ENCODE results near the gene CCN2. TPM values are rescaled to one million over a fixed set of nuclear protein-coding genes. Genes with fewer than 3 reads are reported as not detected.
"Not testable (repeated sequence)": the region's sequence is repeated elsewhere in the genome, so short reads cannot be mapped to it uniquely, and the experiment has no call there.

The CCN2 gene
- total RNA-seq, 2 experiments from 2014 or later, result not detected

DNA sequence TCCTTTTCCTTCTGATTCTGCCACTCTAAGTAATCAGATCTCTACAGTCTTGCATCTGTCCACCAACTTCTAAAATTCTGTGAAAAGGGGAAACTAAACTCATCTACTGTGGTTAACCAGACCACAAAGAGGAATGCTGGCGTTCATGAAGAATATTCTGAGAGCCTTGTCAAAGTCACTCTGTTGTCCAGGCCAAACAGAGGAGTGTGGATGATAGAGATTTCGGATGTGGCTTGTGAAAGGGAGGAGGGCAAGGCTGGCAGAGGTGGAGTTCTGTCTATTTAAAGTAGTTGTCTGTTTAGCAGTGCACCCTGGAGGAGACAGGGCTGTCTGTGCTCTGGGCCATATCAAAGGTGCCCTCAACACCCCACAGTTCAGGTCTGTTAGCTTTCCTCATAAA, 33.9 kb downstream of the CCN2 start:
- H3K4me3 Mint-ChIP-seq, result no peak overlapping the region
- ATAC-seq, result peak; percentile 30
- no peak for DNase-seq
- H3K27me3 Mint-ChIP-seq, result peaks cover 61% of the 10 kb centered on the region
- CTCF ChIA-PET, result interaction anchor here (0.8 to 1.5 kb wide), 4 partner anchors 8 to 363 kb away, joined by 3 to 5 read pairs (median 4); no protein-coding TSS in a partner anchor
- peaks cover 2% of the 10 kb centered on the region for H3K9me3 Mint-ChIP-seq (ENCODE audit: low read depth)
- H3K27ac Mint-ChIP-seq, result no peak overlapping the region
- no peaks in the 10 kb centered on the region for H3K36me3 Mint-ChIP-seq
- peaks cover 18% of the 10 kb centered on the region for H3K4me1 Mint-ChIP-seq

DNA sequence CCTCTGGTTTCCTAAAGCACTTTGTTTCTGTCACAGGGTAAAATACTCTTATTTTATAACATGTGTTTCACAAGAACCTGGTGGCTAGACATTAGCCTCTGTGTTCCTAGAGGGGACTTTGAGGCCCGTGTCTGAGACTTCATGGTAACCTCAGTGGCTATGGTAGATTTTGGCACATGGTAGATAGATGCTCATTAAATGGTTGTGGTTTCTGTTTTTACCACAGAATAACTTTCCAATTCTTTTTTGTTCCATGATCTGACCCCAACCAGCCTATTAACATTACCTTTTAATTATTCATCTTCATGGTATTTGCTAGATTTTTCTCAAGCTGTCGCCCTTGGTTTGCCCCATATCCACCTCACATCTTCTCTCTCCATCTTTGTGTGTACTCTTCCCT, 34.3 kb downstream of the CCN2 start:
- no peak for DNase-seq
- CTCF ChIA-PET, result no interaction called here
- H3K27me3 Mint-ChIP-seq, result peaks cover 60% of the 10 kb centered on the region
- H3K36me3 Mint-ChIP-seq, result no peaks in the 10 kb centered on the region
- no peaks in the 10 kb centered on the region for H3K9me3 Mint-ChIP-seq (ENCODE audit: low read depth)
- H3K27ac Mint-ChIP-seq, result no peak overlapping the region
- H3K4me1 Mint-ChIP-seq, result peaks cover 21% of the 10 kb centered on the region
- ATAC-seq, result no peak
- H3K4me3 Mint-ChIP-seq, result no peak overlapping the region

DNA sequence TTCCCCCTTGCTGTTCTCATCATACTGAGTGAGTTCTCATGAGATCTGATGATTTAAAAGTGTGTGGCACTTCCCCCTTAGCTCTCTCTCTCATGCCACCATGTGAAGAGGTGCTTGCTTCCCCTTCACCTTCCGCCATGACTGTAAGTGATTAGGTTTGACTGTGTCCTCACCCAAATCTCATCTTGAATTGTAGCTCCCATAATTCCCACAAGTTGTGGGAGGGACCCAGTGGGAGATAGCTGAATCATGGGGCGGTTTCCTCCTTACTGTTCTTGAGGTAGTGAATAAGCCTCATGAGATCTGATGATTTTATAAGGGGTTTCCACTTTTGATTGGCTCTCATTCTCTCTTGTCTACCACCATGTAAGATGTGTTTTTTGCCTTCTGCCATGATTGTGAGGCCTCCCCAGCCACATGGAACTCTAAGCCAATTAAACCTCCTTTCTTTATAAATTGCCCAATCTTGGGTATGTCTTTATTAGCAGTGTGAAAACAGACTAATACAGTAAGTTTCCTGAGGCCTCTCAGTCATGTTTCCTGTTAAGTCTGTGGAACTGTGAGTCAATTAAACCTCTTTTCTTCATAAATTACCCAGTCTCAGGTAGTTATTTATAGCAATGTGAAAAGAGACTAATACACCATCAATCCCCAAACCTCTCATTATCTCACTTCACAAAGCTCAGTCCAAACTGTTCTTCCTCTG, 34.9 kb downstream of the CCN2 start:
- not testable (repeated sequence) for H3K9me3 Mint-ChIP-seq (ENCODE audit: low read depth); H3K36me3 Mint-ChIP-seq; DNase-seq; H3K27ac Mint-ChIP-seq; ATAC-seq; H3K4me3 Mint-ChIP-seq
- H3K27me3 Mint-ChIP-seq, result peaks cover 64% of the 10 kb centered on the region
- CTCF ChIA-PET, result interaction anchor here (1.1 to 2.1 kb wide), 4 partner anchors 9 to 363 kb away, joined by 3 to 8 read pairs (median 5); no protein-coding TSS in a partner anchor
- peaks cover 25% of the 10 kb centered on the region for H3K4me1 Mint-ChIP-seq

DNA sequence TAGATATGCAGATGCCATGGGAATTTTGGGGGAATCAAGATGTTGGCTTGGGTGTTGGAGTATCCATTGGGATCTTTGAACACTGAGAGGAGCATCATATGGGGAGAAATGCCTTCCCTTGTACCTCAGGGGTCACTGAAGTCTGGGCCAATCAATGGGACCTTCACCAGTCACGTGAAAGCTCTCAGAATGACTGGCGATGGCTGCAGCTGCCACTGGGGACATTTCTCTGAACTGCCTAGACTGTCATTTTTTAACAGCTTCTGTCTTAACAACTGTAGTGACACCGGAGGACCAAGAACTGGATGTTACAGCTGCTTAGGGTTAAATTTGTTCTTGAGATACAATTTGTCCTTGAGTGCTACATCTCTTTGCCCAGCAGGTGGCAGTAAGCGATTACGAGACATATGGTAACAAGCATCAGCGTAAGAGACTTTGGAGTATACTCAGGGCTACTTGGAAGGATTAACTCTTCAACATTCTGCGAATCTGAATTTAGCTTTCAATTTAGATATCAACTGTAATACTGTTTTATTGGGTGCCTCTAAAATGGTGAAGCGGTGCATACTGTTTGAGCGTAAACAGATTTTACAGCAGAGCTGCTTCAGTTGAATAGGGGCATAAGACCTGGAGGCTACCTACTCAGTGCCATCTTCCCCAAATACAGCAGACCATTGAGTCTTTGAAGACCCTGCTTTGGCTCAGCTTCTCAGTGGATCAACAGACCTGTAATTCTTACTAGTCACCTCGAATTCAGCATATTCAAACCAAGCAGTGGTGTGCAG, 36.0 kb downstream of the CCN2 start:
- Mint-ChIP-seq H3K27ac (no peak overlapping the region), H3K36me3 (no peaks in the 10 kb centered on the region), H3K4me3 (no peak overlapping the region), H3K27me3 (peaks cover 64% of the 10 kb centered on the region), H3K9me3 (ENCODE audit: low read depth) (no peaks in the 10 kb centered on the region), H3K4me1 (peaks cover 28% of the 10 kb centered on the region)
- DNase-seq (peak; percentile 67), ATAC-seq (peak; percentile 61)
- CTCF ChIA-PET, result interaction anchor here (0.8 to 2.1 kb wide), 10 partner anchors 10 to 364 kb away, joined by 3 to 8 read pairs (median 4); no protein-coding TSS in a partner anchor

DNA sequence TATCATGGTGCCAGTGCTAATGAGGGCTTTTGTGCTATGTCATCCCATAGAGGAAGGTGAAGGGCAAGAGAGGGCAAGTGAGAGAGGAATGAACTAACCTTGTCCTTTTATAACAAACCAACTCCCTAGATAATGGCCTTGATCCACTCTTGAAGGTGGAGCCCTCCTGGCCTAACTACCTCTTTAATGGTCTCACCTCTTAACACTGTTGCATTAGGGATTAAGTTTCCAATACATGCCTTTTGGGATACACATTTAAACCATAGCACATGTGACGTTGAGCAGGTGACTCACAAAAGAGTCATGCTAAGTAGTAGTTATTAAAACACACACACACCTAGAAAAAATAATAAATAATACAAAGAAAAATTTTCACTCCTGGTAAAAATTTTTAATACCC, 36.9 kb downstream of the CCN2 start:
- Mint-ChIP-seq H3K27me3 (peaks cover 57% of the 10 kb centered on the region), H3K4me1 (peaks cover 33% of the 10 kb centered on the region), H3K4me3 (no peak overlapping the region), H3K27ac (no peak overlapping the region), H3K36me3 (no peaks in the 10 kb centered on the region), H3K9me3 (ENCODE audit: low read depth) (no peaks in the 10 kb centered on the region)
- DNase-seq (no peak), ATAC-seq (no peak)
- CTCF ChIA-PET, result interaction anchor here (1.0 to 2.1 kb wide), 2 partner anchors 219 to 223 kb away, joined by 3 to 7 read pairs; no protein-coding TSS in a partner anchor

DNA sequence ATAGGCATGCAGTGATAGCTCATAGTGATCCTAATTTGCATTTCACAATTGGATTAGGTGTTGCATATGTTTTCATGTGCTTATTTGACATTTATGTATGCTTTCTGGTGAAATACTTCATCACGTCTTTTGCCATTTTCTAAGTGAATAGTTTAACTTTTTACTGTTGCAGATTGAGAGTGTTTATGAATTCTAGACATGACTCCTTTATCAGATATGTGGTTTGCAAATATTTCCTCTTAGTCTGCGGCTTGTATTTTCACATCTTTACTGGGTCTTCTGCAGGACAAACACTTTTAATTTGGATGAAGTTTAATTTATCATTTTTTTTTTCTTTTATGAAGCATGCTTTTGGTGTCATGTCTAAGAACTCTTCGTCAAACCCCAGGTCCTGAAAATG, 39.2 kb downstream of the CCN2 start:
- ATAC-seq, result no peak
- peaks cover 24% of the 10 kb centered on the region for H3K4me1 Mint-ChIP-seq
- DNase-seq, result no peak
- H3K4me3 Mint-ChIP-seq, result no peak overlapping the region
- H3K9me3 Mint-ChIP-seq (ENCODE audit: low read depth), result no peaks in the 10 kb centered on the region
- no peaks in the 10 kb centered on the region for H3K36me3 Mint-ChIP-seq
- H3K27me3 Mint-ChIP-seq, result peaks cover 51% of the 10 kb centered on the region
- H3K27ac Mint-ChIP-seq, result no peak overlapping the region
- CTCF ChIA-PET, result interaction anchor here (0.8 to 1.1 kb wide), 2 partner anchors 18 to 217 kb away, joined by 3 read pairs; no protein-coding TSS in a partner anchor

DNA sequence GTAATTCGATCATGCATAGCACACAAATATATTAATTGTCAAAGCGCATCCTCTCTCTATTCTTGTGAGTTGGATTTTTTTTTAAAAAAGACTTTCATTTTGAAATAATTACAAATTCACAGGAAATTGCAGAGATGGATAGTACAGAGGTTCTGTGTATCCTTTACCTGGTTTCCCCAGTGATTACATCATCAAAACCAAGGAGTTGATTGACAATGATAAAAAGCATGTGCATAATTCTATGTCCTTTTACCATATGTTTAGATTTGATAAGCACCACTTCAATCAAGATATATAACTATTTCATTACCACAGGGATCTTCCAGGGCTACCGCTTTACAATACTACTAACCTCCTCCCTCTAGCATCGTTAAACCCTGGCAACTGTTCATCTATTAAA, 40.2 kb downstream of the CCN2 start:
- ATAC-seq (no peak), DNase-seq (no peak)
- Mint-ChIP-seq H3K9me3 (ENCODE audit: low read depth) (no peaks in the 10 kb centered on the region), H3K4me3 (no peak overlapping the region), H3K27me3 (peaks cover 44% of the 10 kb centered on the region), H3K36me3 (no peaks in the 10 kb centered on the region), H3K4me1 (peaks cover 17% of the 10 kb centered on the region), H3K27ac (no peak overlapping the region)
- CTCF ChIA-PET, result interaction anchor here (1.2 to 2.9 kb wide), 6 partner anchors 12 to 369 kb away, joined by 3 to 22 read pairs (median 4); no protein-coding TSS in a partner anchor

DNA sequence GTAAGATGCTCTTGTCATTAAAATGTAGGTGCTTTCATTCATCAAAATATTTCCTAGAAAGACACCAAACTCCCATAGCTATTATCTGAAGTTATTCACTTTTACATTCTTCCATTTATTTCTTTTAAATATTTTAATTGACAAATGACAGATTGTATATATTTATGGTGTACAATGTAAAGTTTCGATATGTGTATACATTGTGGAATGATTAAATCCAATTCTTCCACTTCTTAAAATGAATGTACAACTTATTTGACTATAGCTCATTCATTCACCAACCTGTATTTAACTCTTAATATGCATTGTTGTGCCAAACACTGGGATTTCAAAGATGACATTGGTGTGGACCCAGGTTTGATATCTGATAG, 41.0 kb downstream of the CCN2 start:
- no peak for DNase-seq
- H3K9me3 Mint-ChIP-seq (ENCODE audit: low read depth), result no peaks in the 10 kb centered on the region
- no peak overlapping the region for H3K4me3 Mint-ChIP-seq
- ATAC-seq, result no peak
- H3K4me1 Mint-ChIP-seq, result peaks cover 17% of the 10 kb centered on the region
- peaks cover 37% of the 10 kb centered on the region for H3K27me3 Mint-ChIP-seq
- H3K36me3 Mint-ChIP-seq, result no peaks in the 10 kb centered on the region
- no peak overlapping the region for H3K27ac Mint-ChIP-seq
- CTCF ChIA-PET, result interaction anchor here (0.6 to 2.9 kb wide), 13 partner anchors 8 to 606 kb away, joined by 3 to 22 read pairs (median 4); no protein-coding TSS in a partner anchor

DNA sequence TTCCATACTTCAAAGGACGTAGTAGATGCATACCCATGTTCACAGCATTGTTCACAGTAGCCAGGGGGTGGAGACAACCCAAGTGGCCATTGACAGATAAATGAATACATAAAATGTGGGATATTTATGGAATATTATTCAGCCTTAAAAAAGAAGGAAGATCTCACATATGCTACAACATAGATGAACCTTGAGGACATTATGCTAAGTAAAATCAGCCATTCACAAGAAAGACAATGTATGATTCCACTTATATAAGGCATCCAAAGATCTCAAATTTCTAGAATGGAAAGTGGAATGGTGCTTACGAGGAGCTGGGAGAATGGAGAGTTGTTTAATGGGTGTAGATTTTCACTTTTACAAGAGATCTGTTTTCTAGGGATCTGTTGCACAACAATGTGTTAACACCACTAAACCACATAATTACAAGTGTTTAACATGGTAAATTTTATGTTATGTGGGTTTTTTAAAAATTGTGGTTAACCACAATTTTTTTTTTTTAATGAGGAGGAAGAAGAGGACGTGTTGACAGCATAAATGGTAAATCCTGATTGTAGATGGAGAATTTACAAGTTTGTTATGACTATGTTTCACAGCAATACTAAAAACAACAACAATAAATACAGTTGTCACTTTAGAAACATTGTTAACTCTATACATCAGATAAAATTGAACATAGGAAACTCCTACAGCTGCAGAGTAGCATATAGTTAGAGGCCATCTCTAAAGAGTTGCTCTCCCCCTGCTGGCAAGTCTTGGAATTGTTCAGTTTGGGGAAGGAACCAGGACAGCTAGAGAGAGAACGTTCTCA, 41.6 kb downstream of the CCN2 start:
- H3K27me3 Mint-ChIP-seq, result peaks cover 32% of the 10 kb centered on the region
- CTCF ChIA-PET, result interaction anchor here (0.6 to 2.9 kb wide), 13 partner anchors 9 to 606 kb away, joined by 3 to 22 read pairs (median 4); no protein-coding TSS in a partner anchor
- ATAC-seq (peak; percentile 92), DNase-seq (peak; percentile 81)
- no peaks in the 10 kb centered on the region for H3K9me3 Mint-ChIP-seq (ENCODE audit: low read depth)
- no peak overlapping the region for H3K4me3 Mint-ChIP-seq
- H3K36me3 Mint-ChIP-seq, result no peaks in the 10 kb centered on the region
- H3K27ac Mint-ChIP-seq, result peak overlapping the region; percentile 40
- peaks cover 17% of the 10 kb centered on the region for H3K4me1 Mint-ChIP-seq

DNA sequence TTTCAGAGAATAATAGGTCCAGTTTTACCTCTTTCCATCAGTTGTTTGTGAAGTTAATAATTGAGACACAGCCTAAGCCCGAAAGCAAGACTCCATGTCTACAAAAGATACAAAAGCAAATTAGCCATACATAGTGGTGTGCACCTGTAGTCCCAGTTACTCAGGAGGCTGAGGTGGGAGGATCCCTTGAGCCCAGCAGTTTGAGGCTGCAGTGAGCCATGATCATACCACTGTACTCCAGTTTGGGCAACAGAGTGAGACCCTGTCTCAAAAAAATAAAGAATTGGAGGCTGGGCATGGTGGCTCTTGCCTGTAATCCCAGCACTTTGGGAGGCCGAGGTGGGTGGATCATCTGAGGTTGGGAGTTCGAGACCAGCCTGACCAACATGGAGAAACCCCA, 42.4 kb downstream of the CCN2 start:
- ATAC-seq; H3K36me3 Mint-ChIP-seq; H3K4me3 Mint-ChIP-seq; DNase-seq; H3K27ac Mint-ChIP-seq; H3K9me3 Mint-ChIP-seq (ENCODE audit: low read depth): not testable (repeated sequence)
- Mint-ChIP-seq H3K27me3 (peaks cover 31% of the 10 kb centered on the region), H3K4me1 (peaks cover 17% of the 10 kb centered on the region)
- CTCF ChIA-PET, result interaction anchor here (1.7 to 2.9 kb wide), 2 partner anchors 9 to 213 kb away, joined by 4 to 22 read pairs; no protein-coding TSS in a partner anchor

DNA sequence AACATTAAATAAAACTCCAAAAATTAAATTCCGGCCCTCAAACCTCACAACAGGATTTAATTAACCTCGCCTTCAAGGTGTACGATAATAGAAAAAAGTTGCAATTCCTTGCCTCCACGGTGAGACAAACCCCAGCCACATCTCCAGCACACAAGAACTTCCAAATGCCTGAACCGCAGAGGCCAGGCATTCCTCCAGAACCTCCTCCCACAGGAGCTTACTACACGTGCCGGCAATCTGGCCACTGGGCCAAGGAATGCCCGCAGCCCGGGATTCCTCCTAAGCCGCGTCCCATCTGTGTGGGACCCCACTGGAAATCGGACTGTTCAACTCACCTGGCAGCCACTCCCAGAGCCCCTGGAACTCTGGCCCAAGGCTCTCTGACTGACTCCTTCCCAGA, 47.4 kb downstream of the CCN2 start:
- H3K36me3 Mint-ChIP-seq; H3K4me1 Mint-ChIP-seq; H3K9me3 Mint-ChIP-seq (ENCODE audit: low read depth); ATAC-seq; CTCF ChIA-PET; H3K27ac Mint-ChIP-seq; DNase-seq; H3K4me3 Mint-ChIP-seq: not testable (repeated sequence)
- H3K27me3 Mint-ChIP-seq, result peaks cover 24% of the 10 kb centered on the region

DNA sequence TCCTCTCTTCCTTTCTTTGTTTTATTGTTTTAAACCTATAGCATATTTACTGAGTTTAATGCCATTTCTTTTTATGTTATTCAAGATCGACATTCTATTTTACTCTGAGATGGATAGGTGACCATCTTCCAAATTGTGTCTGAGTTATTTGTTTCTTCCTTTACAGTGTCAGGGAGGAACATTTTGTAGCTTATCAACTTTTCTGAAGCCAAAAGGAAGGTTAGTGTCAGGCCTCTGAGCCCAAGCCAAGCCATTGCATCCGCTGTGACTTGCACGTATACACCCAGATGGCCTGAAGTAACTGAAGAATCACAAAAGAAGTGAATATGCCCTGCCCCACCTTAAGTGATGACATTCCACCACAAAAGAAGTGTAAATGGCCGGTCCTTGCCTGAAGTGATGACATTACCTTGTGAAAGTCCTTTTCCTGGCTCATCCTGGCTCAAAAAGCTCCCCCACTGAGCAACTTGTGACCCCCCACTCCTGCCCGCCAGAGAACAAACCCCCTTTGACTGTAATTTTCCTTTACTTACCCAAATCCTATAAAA, 49.8 kb downstream of the CCN2 start:
- H3K4me1 Mint-ChIP-seq; ATAC-seq; H3K27ac Mint-ChIP-seq; H3K4me3 Mint-ChIP-seq; H3K9me3 Mint-ChIP-seq (ENCODE audit: low read depth); H3K36me3 Mint-ChIP-seq; DNase-seq; CTCF ChIA-PET: not testable (repeated sequence)
- H3K27me3 Mint-ChIP-seq, result peaks cover 21% of the 10 kb centered on the region

DNA sequence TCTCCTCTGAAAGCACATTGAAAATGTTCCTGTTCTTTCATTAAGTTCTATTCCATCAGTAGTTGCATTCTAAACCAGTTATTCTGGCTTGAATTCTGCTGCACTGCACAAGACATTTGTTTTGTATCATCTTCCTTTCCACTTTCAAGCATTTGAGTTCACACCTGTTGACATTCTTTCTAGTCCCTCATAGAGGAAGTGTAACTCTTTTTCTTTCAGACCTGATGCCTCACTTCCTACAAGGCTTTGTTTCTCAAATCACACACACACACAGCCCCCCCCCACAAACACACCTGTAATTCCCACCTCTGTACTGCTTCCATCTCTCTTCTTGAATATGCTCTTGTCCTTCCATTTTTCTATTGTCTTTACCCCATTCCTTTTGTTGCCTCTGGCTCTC, 50.9 kb downstream of the CCN2 start:
- ATAC-seq (no peak), DNase-seq (no peak)
- peaks cover 3% of the 10 kb centered on the region for H3K36me3 Mint-ChIP-seq
- no peak overlapping the region for H3K27ac Mint-ChIP-seq
- no peak overlapping the region for H3K4me3 Mint-ChIP-seq
- peaks cover 5% of the 10 kb centered on the region for H3K9me3 Mint-ChIP-seq (ENCODE audit: low read depth)
- H3K4me1 Mint-ChIP-seq, result no peaks in the 10 kb centered on the region
- H3K27me3 Mint-ChIP-seq, result peaks cover 22% of the 10 kb centered on the region
- CTCF ChIA-PET, result no interaction called here
